ENCODE results near the gene MPRIP.

GRCh38 chr17:17122781-17123483 is 80.7 kb downstream of the MPRIP start:
- no peak for TF ChIP-seq POLR2A (IDR thresholded peaks at IDR 0.05)
- TF ChIP-seq CTCF (IDR thresholded peaks at IDR 0.05), result no peak

Measured in esophagus squamous epithelium (tissue), 4 donors.